HEK293T (cell line): ENCODE data around the gene DNAJB12.

Source experiments
- ARNT ChIP-seq: fragments of 450-650 bp; IDR thresholded peaks from 2 replicates; pipeline ENCODE4 v1.6.1; 2017; ENCODE audit warnings: mild to moderate bottlenecking
- BHLHE40 ChIP-seq: fragments of 450-650 bp; IDR thresholded peaks from 2 replicates; pipeline ENCODE4 v1.6.1; 2016; ENCODE audit warnings: mild to moderate bottlenecking, moderate library complexity, borderline replicate concordance
- ELF4 ChIP-seq: fragments of 450-650 bp; IDR thresholded peaks from 2 replicates; pipeline ENCODE4 v1.6.1; 2017; ENCODE audit warnings: antibody characterized with exemption
- FOXA1 ChIP-seq: fragments of 450-650 bp; IDR thresholded peaks from 2 replicates; pipeline ENCODE4 v1.6.1; 2016; ENCODE audit warnings: mild to moderate bottlenecking
- FOXM1 ChIP-seq: fragments of 450-650 bp; IDR thresholded peaks from 2 replicates; pipeline ENCODE4 v1.6.1; 2017; ENCODE audit warnings: mild to moderate bottlenecking, borderline replicate concordance
- HDGF ChIP-seq: fragments of 450-650 bp; IDR thresholded peaks from 2 replicates; pipeline ENCODE4 v1.6.1; 2017; ENCODE audit warnings: antibody characterized with exemption, borderline replicate concordance
- L3MBTL2 ChIP-seq: fragments of 450-650 bp; conservative IDR thresholded peaks from 2 replicates; pipeline ENCODE4 v1.6.1; 2016; ENCODE audit warnings: mild to moderate bottlenecking
- NFRKB ChIP-seq: fragments of 450-650 bp; IDR thresholded peaks from 2 replicates; pipeline ENCODE4 v1.6.1; 2016; ENCODE audit warnings: mild to moderate bottlenecking, moderate library complexity
- SP1 ChIP-seq: fragments of 450-650 bp; IDR thresholded peaks from 2 replicates; pipeline ENCODE4 v1.6.1; 2017

- TF ChIP-seq HDGF: no peak
- TF ChIP-seq FOXM1: no peak
- TF ChIP-seq BHLHE40: no peak
- TF ChIP-seq NFRKB: no peak
- TF ChIP-seq ELF4: no peak
- no peak for TF ChIP-seq SP1
- TF ChIP-seq ARNT: no peak
- no peak for TF ChIP-seq L3MBTL2
- no peak for TF ChIP-seq FOXA1
These were observed 32.3 kb upstream of the DNAJB12 start for GRCh38 chr10:72386916-72387586.
